ENCODE data around the gene MTR. TPM values are rescaled to one million over a fixed set of nuclear protein-coding genes. Genes with fewer than 3 reads are reported as not detected.

MTR gene
- total RNA-seq, 1 donor from 2014 or later = 46.4 TPM

DNA sequence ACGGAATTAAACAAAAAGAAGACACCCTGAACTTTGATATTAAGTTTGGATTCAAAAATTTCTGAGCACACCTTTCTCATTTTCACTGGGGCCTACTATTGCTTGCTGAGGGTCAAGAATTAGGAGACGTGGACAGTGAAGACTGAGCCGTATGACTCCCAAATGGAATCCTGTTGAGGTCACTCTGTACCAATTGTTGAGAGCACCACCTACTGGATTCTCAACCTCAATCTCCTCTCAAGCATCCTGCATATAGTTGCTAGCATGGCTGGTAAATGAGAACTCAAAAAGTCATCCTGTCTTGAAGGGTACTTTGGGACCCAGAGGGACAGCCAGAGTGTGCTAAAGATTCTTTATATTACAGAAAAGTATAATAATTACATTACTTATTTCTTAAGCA is 20.2 kb upstream of the MTR start:
- no peak for DNase-seq (ENCODE audit: low spot score)

DNA sequence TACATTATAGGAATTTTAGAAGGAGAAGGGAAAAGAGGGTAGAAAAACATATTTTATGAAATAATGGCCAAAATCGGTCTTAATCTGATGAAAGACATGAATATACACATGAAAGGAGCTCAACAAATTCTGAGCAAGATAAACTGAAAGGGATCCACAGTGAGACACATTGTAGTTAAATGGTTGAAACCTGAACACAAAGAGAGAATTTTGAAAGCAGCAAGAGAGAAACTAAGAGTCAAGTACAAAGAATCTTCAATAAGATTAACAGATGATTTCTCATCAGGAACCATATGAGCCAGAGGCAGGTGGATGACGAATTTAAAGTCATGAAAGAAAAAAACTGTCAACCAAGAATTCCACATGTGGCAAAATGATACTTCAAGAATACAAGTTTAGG is 15.8 kb upstream of the MTR start:
- DNase-seq (ENCODE audit: low spot score) = no peak

DNA sequence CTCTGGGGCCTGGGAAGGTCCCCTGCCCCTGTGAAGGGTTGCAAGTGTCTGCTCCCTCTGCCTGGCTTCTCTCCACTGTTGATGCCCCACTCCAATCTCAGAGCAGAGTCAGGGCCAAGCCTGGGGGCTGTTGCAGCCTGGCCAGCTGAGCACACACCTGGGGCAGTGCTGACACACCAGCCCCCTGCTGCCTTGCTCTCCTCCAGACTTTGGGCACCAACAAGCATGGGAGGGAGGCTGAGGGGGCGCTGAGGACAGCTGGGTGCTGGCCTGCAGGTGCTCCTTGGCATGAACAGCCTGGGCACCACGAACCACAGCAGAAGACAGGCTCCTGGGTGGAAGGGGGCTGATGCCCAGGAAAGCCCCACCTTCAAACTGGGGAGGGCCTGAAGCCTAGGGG is 9.6 kb upstream of the MTR start:
- no peak for DNase-seq (ENCODE audit: low spot score)

DNA sequence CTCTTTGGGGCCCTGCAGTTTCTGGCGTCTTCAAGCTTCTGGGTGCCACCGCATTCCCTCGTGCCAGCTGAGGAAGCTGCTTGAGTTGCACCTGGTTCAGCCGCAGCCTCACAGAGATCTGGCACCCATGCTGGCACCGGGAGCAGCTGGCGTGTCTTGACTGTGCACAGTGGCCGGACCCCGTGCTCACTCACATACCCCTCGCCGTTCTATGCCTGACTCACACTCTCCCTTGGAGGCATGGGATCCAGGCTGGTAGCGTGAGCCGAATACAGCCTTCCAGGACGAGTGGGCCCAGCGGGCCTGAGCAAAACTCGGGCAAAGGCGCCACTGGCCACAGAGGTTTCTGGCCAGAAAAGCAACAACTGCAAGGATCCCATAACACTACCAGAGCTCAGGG is 8.6 kb upstream of the MTR start:
- DNase-seq (ENCODE audit: low spot score) = no peak

DNA sequence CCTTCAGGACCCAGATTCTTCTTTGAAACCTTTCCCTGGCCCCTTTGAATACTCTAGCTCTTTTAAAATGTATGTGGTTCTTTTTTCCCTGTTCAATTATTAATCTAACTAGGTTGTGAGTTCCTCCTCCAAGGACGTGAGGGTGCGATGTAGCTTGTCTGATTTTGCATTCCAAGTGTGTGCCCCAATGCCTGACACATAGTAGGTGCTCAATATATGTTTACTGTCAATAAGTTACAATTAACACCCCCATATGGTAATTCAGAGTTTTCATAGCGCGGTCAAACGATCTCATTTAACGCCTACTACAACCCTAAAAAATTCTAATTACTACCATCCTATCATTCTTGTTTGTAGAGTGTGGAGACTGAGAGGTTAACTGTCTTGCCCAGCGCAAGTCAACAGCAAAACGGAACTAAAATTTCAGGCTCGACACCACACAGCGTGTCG is 482 bp upstream of the MTR start:
- no peak for DNase-seq (ENCODE audit: low spot score)

DNA sequence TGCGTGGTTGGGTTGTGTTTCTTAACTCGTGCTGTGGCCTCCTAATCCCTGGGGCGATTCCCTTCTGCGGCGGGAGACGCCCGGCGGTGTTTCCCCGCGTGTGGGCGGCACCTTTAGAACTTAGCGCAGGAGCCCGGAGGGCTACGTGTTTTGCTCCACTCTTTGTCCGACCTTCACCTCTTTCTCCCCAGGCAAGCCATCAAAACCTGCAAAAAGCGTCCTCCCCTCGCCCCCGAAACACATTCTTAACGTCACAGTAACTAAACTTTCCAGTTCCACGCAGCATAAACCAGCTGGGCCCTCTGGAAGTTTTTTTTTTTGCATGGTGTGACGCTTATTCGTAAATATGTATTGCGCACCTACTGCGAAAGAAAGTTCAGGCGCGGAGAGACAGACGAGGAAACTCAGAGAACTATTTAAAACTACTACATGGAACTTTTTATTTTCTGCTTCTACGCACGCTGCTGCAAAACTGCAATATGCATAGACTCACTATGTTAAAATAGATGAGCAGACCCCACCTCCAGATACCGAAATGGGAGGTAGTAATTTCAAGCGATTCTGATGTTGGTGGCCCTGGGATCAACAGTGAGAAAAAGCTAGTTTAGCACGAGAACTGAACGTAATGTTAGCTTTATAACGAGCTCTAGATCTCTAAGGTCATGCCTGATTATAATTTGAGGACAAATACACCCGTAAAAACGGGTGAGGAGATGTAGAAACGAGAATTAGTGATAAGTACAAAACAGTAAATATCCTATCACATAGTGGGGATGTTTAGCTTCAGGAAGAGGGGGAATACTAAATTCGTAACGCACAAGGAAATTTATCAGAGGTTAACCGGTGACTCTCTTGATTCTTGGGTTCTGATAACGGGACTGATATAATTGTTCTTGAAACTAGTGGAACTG is 920 bp downstream of the MTR start:
- DNase-seq (ENCODE audit: low spot score) = peak; percentile 41

DNA sequence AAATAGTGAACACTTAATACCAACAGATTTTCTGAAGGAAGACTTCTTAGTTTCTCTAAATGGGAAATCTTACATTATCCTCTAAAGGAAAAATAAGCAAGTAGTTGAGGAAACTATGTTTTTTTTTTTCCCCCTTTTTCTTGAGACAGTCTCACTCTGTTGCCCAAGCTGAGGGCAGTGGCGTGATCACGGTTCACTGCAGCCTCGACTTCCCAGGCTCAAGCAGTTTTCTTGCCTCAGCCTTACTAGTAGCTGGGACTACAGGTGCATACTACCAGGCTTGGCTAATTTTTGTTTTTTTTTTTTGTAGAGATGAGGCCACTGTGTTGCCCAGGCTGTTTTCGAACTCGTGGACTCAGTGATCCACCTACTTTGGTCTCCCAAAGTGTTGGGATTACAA is 3.9 kb downstream of the MTR start:
- no peak for DNase-seq (ENCODE audit: low spot score)

DNA sequence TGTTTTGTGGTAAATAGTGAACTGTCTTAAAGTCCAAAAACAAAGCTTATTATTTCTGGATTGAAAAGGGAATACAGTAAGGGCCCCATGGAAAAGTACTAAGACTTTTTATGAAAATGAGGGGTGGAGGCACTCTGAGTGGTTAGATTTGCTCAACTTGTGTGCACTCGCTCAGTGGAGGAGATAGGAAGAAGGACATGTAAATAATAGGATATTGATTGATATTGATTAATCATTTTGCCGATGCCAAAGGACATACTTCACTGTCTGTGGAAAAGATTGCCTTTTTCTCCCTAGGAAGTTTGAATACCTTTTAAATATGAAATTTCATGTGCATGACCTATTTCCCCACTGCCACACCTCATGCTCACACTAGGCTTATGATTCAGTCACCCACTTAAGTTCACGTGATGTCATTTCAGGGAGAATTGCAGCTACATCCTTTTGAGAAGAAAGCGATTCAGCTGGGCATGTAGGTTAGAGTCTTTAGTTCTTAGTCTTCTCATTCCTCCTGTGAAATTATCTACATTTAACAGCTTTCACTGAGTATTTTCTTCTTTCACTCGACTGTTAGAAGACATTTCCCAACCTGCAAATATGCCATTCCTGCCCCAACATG is 5.0 kb downstream of the MTR start:
- DNase-seq (ENCODE audit: low spot score) = no peak

DNA sequence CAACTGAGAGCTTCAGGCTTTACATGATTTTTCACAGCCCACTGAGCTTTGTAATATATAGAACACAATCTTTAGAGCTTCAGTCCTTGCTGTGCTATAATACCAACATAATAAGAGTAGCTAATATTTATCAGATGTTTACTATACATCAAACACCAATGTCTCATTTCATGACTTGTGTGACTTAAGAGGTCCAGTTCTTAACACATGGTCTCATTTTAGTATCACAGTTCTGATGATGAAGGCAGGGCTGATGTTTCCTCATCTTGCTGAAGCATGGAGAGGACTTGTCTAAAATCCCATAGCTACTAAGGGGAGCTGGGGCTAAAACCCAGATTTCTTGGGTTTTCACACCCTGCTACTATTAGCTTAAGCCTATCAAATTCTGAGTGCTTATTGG is 5.5 kb downstream of the MTR start:
- no peak for DNase-seq (ENCODE audit: low spot score)

DNA sequence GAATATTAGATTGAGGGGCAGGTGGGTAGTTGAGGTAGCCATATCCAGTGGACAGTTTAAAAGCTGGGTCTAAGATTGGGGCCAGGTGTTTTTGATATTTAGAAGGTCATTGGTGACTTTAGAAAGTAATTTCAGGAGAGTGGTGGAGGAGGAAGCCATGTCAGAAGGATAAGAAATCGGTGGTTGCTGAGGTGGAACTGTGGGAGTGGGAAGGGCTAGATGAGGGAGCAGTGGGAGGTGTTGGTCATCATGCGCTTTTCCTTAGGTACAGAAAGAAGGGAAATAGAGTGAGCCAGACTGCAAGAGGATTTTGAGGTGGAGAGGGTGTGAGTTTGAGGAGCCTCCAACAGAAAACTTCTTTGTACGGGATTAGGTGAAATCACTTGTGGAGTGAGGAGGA is 7.2 kb downstream of the MTR start:
- no peak for DNase-seq (ENCODE audit: low spot score)

DNA sequence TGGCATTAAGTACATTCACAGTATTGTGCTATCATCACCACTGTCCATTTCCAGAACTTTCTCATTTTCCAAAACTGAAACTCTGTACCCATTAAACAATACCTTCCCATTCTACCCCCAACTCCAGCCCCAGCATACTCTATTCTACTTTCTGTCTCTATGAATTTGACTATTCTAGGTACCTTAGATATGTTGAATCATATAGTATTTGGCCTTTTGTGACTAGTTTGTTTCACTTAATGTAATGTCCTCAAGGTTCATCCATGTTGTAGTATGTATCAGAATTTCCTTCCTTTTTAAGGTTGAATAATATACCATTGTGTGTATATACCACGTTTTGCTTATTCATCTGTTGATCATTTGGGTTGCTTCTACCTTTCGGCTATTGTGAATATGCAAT is 11.5 kb downstream of the MTR start:
- DNase-seq (ENCODE audit: low spot score) = no peak

DNA sequence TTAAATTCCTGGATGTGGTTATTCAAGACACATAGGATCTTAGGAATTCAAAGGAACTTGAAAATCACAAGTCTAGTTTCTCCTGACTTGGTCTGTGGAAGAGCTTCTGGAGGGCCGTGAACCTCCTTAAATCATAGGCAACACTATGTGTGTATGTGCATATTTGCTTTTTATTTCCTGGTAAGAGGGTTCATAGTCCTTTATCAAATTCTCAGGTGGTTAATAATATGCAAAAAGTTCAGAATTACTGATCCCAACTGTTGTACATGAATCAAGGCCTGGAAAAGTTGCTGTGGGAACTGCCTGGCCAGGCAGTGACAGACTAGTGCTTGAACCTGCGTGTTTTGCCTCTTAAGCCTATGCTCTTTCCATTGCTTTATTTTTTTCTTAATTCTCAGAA is 12.9 kb downstream of the MTR start:
- no peak for DNase-seq (ENCODE audit: low spot score)

DNA sequence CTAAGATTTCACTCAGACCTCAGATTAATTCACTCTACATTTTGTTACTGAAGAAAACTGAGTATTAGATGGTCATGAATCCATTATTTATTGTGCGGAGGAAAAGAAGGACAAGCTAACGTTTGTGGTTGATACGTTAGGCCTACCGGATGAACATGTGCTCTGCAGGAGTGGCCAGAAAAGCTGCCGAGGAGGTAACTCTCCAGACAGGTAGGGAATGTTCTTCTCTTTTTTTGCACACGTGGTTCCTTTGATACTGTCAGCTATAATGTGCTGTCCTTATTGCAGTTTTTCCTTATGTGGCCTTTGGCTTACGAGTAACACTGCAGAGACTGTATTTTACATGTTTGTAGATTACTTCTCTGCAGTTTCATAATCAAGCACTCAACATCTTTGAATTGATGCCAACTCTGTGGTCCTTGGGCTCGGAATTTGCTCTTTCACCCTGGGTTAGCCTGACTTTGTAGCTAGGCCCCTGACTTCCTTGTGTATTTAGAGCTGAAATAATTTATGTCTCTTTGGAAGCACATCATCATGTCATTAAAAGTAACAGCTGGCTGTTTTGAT is 13.6 kb downstream of the MTR start:
- peak; percentile 30 for DNase-seq (ENCODE audit: low spot score)

DNA sequence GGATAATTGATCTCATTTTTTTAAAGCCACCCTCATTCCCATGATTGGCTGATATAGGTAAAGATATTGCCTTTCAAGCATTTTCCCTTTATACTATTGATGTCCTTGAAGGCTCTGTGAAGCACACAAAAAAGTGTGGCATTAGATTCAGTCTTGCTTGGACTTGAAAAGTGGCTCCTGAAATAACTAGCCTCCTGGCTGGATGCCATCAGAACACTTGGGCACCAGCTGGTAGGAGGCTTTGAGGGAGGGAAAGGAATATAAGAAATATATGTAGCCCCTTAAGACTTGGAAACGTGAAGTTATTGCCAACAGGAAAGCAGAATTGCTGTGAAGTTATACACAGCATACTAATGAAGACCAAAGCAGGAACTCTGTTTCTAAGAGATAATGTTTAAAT is 14.1 kb downstream of the MTR start:
- DNase-seq (ENCODE audit: low spot score) = no peak

DNA sequence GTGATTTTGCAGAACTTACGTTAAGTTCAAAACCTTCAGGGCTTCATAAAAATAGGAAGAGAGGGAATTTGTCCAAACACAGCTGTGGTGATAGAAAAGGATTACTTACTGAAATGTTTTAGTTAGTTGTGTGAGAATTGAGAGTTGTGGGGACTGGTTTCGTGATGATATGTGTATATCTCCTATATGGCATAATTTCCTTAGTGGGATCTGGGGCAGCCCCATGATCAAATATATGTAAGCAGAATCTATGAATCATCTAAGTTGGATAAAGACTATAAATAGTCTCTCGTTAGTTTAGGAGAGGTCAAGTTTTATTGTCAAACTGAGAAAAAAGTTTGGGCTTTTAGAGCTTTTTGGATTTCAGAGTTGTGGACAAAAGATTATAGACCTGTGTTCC is 14.9 kb downstream of the MTR start:
- DNase-seq (ENCODE audit: low spot score) = no peak

DNA sequence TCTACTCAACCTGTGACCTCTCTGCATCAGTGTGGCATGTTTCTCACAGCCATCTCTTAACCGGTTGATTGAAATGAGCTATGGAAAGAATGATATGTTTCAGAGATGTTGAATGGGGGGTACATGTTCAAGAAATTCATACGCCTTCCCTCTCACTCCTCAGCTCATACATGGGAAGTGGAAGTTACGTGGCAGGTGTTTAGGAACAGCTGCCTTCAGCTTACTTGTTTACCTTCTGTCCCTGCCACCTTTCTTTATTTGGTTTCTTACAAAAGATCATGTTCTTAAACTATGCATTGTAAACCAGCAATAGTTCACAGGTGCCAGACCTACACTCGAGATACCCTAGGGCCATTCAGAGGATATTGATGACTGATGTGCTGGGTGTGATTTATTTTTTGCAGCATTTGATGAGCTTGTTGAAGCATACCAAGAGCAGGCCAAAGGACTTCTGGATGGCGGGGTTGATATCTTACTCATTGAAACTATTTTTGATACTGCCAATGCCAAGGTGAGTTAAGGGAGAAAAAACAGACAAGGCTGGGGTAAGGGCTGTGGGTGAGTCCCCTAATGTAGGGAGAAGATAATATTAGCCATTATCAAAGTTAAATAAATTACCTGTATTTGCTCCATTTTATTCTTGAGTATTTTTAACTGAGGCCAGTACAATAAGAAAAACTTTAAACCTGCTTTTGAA is 17.4 kb downstream of the MTR start:
- no peak for DNase-seq (ENCODE audit: low spot score)

DNA sequence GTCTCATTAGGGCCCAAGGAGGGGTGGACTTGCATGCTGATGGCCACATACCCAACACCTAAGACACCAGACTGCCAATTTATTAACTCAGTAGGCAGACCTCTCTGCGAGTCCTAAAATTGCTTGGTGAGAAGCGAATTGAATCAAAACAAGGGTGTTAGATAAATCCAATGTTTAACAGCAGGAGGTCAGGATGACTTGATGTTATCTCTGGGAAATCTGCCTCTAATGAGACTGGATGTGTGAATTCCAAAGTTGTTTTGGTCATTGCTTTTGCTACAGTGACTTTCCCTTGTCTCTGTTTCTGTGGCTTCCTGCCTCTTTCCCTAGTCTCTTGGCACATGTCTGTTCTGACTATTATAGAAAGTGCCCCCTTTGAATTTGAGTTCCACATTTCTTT is 20.8 kb downstream of the MTR start:
- DNase-seq (ENCODE audit: low spot score) = no peak

DNA sequence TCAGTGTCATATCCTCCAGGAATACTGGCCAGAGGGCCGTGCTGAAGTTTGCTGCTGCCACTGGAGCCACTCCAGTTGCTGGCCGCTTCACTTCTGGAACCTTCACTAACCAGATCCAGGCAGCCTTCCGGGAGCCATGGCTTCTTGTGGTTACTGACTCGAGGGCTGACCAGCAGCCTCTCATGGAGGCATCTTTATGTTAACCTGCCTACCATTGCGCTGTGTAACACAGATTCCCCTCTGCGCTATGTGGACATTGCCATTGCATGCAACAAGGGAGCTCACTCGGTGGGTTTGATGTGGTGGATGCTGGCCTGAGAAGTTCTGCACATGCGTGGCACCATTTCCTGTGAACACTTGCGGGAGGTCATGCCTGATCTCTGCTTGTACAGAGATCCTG is 24.8 kb downstream of the MTR start:
- DNase-seq (ENCODE audit: low spot score) = no peak

DNA sequence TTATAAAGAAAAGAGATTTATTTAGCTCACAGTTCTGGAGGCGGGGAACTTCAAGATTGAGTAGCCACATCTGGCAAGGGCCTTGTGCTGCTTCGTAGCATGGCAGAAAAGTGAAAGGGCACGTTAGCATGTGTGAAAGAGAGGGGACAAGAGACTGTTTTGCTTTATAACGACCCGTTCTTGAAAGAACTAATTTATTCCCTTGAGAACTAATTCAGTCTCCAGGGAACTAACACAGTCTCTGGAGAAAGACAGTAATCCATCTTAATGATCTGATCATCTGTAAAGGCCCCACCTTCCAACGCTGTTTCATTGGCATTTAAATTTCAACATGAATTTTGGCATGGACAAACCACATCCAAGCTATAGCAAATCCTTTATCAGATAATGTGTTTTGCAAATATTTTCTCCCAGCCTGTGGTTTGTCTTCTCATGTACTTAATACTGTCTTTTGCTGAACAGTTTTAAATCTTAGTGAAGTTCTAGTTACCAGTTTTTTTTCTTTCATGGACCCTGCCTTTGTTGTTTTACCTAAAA is 26.1 kb downstream of the MTR start:
- DNase-seq (ENCODE audit: low spot score) = no peak

DNA sequence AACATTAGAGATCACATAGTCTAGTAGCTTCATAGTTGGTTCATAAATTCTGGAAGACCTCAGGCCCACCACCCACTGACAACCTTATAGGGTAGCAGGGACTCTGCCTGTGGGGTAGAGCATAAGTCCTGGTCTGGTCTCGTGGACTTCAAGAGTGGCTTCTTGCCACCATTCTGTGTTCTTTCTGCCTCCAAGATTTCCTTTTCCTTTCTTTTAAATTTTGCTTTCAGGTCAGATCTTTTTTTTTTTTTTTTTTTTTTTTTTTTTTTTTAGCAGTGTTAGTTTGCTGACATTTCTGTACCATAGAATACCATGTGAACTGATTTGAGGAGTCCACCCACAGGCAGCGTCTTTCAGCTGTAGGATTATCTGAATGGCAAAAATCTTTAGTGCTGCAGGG is 28.5 kb downstream of the MTR start:
- no peak for DNase-seq (ENCODE audit: low spot score)

DNA sequence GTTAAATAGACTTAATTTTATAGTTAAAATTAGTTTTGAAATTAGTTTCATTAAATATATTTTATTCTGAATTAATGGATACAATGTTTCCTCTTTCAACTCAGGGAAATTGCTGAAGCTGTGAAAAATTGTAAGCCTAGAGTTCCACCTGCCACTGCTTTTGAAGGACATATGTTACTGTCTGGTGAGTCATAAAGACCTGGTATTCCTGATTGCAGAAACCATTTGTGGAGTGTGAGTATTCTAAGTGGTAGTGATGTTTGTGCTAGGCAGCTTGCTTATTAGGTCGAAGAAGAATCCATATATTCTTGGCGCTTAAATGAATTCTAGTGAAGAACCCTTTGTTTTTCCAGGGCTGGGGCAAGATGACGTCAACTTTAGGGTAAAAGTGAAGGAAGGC is 34.0 kb downstream of the MTR start:
- no peak for DNase-seq (ENCODE audit: low spot score)

DNA sequence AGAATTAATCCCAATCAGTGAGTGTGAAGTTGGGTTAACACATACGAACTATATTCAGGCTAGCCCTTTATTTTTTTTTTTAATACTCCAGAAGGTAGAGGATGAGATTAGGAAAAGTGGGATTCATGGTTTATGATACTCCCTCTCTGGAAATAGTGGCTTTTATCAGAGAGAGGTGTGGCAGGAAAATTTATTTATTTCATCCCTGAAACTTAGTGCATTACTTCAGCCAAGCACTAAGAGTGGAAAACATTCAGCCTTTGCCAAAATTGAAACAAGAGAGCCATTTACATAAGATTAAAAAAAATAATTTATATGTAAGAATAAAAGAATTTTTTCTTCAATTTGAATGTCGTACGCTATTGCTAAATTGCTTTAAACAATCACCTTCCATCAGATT is 35.0 kb downstream of the MTR start:
- DNase-seq (ENCODE audit: low spot score) = no peak
